ENCODE measurements around the gene CHMP2A.
"Not testable (repeated sequence)": the region's sequence is repeated elsewhere in the genome, so short reads cannot be mapped to it uniquely, and the experiment has no call there.

CHMP2A gene

GRCh38 chr19:58581227-58582141 is 26.6 kb upstream of the CHMP2A start:
- Histone ChIP-seq H3K27me3 (replicated peaks; ENCODE audit: control insufficient read depth, insufficient read depth, low read length) (no peaks in the 10 kb centered on the region), H3K36me3 (ENCODE audit: control insufficient read depth, insufficient read depth, low read length) (peaks cover 7% of the 10 kb centered on the region)
- TF ChIP-seq CTCF (IDR thresholded peaks at IDR 0.05; ENCODE audit: insufficient read depth, low read length, poor library complexity, severe bottlenecking): peak; percentile 98

GRCh38 chr19:58579473-58580142 is 24.7 kb upstream of the CHMP2A start:
- no peaks in the 10 kb centered on the region for H3K27me3 ChIP-seq (replicated peaks; ENCODE audit: control insufficient read depth, insufficient read depth, low read length)
- no peak for DNase-seq (ENCODE audit: extremely low read depth, insufficient read length)
- no peak overlapping the region for H3K4me3 ChIP-seq (replicated peaks; ENCODE audit: low read depth, low read length)
- no peak for TF ChIP-seq CTCF (IDR thresholded peaks at IDR 0.05; ENCODE audit: insufficient read depth, low read length, poor library complexity, severe bottlenecking)
- peaks cover 7% of the 10 kb centered on the region for H3K36me3 ChIP-seq (ENCODE audit: control insufficient read depth, insufficient read depth, low read length)

More at GRCh38 chr19:58581227-58582141, 26.6 kb upstream of the CHMP2A start:
- no peak overlapping the region for H3K4me3 ChIP-seq (replicated peaks; ENCODE audit: low read depth, low read length)
- peak; percentile 89 for DNase-seq (ENCODE audit: extremely low read depth, insufficient read length)

- no peak for TF ChIP-seq CTCF (IDR thresholded peaks at IDR 0.05; ENCODE audit: insufficient read depth, low read length, poor library complexity, severe bottlenecking)
- DNase-seq (ENCODE audit: extremely low read depth, insufficient read length): no peak
- no peaks in the 10 kb centered on the region for H3K27me3 ChIP-seq (replicated peaks; ENCODE audit: control insufficient read depth, insufficient read depth, low read length)
- no peak overlapping the region for H3K4me3 ChIP-seq (replicated peaks; ENCODE audit: low read depth, low read length)
- peaks cover 4% of the 10 kb centered on the region for H3K36me3 ChIP-seq (ENCODE audit: control insufficient read depth, insufficient read depth, low read length)
These were observed 23.4 kb upstream of the CHMP2A start for GRCh38 chr19:58578012-58578925.

GRCh38 chr19:58577581-58577980 is 22.7 kb upstream of the CHMP2A start:
- H3K4me3 ChIP-seq (replicated peaks; ENCODE audit: low read depth, low read length); H3K27me3 ChIP-seq (replicated peaks; ENCODE audit: control insufficient read depth, insufficient read depth, low read length); DNase-seq (ENCODE audit: extremely low read depth, insufficient read length); H3K36me3 ChIP-seq (ENCODE audit: control insufficient read depth, insufficient read depth, low read length): not testable (repeated sequence)

GRCh38 chr19:58575183-58576041 is 20.5 kb upstream of the CHMP2A start:
- Histone ChIP-seq H3K27me3 (replicated peaks; ENCODE audit: control insufficient read depth, insufficient read depth, low read length) (no peaks in the 10 kb centered on the region), H3K36me3 (ENCODE audit: control insufficient read depth, insufficient read depth, low read length) (peaks cover 8% of the 10 kb centered on the region), H3K4me3 (replicated peaks; ENCODE audit: low read depth, low read length) (peak overlapping the region; percentile 83)
- peak; percentile 93 for DNase-seq (ENCODE audit: extremely low read depth, insufficient read length)
- peak; percentile 22 for TF ChIP-seq CTCF (IDR thresholded peaks at IDR 0.05; ENCODE audit: insufficient read depth, low read length, poor library complexity, severe bottlenecking)
